Muscle layer of colon (tissue), 2 donors: ENCODE results near the gene BMP2K.
"Not testable (repeated sequence)": the region's sequence is repeated elsewhere in the genome, so short reads cannot be mapped to it uniquely, and the experiment has no call there.

Source experiments
- H3K27ac ChIP-seq: one replicate; pipeline ENCODE4 v1.7.0; 2013; ENCODE audit warnings: low read depth, mild to moderate bottlenecking, low read length, moderate library complexity
- H3K27me3 ChIP-seq, 2 donors: one replicate each; pipeline ENCODE4 v1.7.0; 2013; ENCODE audit warnings: low read length in 2 of 2, mild to moderate bottlenecking in 2 of 2; ENCODE audit not compliant: insufficient read depth in 2 of 2, control insufficient read depth in 1 of 2
- H3K36me3 ChIP-seq: one replicate; pipeline ENCODE4 v1.7.0; 2013; ENCODE audit warnings: mild to moderate bottlenecking, low read length; ENCODE audit not compliant: insufficient read depth
- H3K4me1 ChIP-seq: one replicate; pipeline ENCODE4 v1.7.0; 2013; ENCODE audit warnings: mild to moderate bottlenecking, low read length; ENCODE audit not compliant: insufficient read depth
- H3K4me3 ChIP-seq, 2 donors: one replicate each; pipeline ENCODE4 v1.7.0; 2013; ENCODE audit warnings: low read length in 2 of 2, low read depth in 1 of 2, mild to moderate bottlenecking in 1 of 2, moderate library complexity in 1 of 2
- H3K9ac ChIP-seq: one replicate; pipeline ENCODE4 v1.7.0; 2013; ENCODE audit warnings: low read length
- H3K9me3 ChIP-seq: one replicate; pipeline ENCODE4 v1.7.0; 2013; ENCODE audit warnings: mild to moderate bottlenecking, low read length
- donor health status: abdominal sarcoma.
- donor health status: Adenocarcinoma of cecum.

The BMP2K gene

GRCh38 chr4:78839676-78840075 lies 63.5 kb downstream of the BMP2K start:
- not testable (repeated sequence) for H3K36me3 ChIP-seq, H3K27me3 ChIP-seq, H3K9me3 ChIP-seq, H3K4me3 ChIP-seq, H3K9ac ChIP-seq, H3K4me1 ChIP-seq, H3K27ac ChIP-seq

GRCh38 chr4:78840286-78840685 lies 64.1 kb downstream of the BMP2K start:
- not testable (repeated sequence) for H3K36me3 ChIP-seq, H3K4me1 ChIP-seq, H3K9me3 ChIP-seq, H3K4me3 ChIP-seq, H3K27ac ChIP-seq, H3K9ac ChIP-seq, H3K27me3 ChIP-seq

- H3K4me3 ChIP-seq = no peak overlapping the region
- H3K4me1 ChIP-seq = no peaks in the 10 kb centered on the region
- no peaks in the 10 kb centered on the region for H3K27me3 ChIP-seq
- H3K9ac ChIP-seq = no peak overlapping the region
- H3K9me3 ChIP-seq = no peaks in the 10 kb centered on the region
- H3K27ac ChIP-seq = no peak overlapping the region
- H3K36me3 ChIP-seq = no peaks in the 10 kb centered on the region
Observed at GRCh38 chr4:78845472-78845871, 69.3 kb downstream of the BMP2K start.

GRCh38 chr4:78846258-78846657 lies 70.1 kb downstream of the BMP2K start:
- Histone ChIP-seq H3K4me1 (no peaks in the 10 kb centered on the region), H3K9me3 (no peaks in the 10 kb centered on the region), H3K27ac (no peak overlapping the region), H3K9ac (no peak overlapping the region), H3K36me3 (no peaks in the 10 kb centered on the region), H3K27me3 (no peaks in the 10 kb centered on the region), H3K4me3 (no peak overlapping the region)

GRCh38 chr4:78862314-78862737 lies 86.2 kb downstream of the BMP2K start:
- H3K27me3 ChIP-seq = no peaks in the 10 kb centered on the region
- no peak overlapping the region for H3K9ac ChIP-seq
- H3K4me3 ChIP-seq = no peak overlapping the region
- H3K27ac ChIP-seq = no peak overlapping the region
- H3K36me3 ChIP-seq = no peaks in the 10 kb centered on the region
- no peaks in the 10 kb centered on the region for H3K9me3 ChIP-seq
- H3K4me1 ChIP-seq = no peaks in the 10 kb centered on the region

GRCh38 chr4:78863254-78863869 lies 87.2 kb downstream of the BMP2K start:
- no peaks in the 10 kb centered on the region for H3K27me3 ChIP-seq
- H3K36me3 ChIP-seq = no peaks in the 10 kb centered on the region
- no peaks in the 10 kb centered on the region for H3K4me1 ChIP-seq
- H3K27ac ChIP-seq = no peak overlapping the region
- H3K9me3 ChIP-seq = no peaks in the 10 kb centered on the region
- no peak overlapping the region for H3K9ac ChIP-seq
- H3K4me3 ChIP-seq = no peak overlapping the region

GRCh38 chr4:78863991-78864390 lies 87.8 kb downstream of the BMP2K start:
- Histone ChIP-seq H3K4me3 (no peak overlapping the region), H3K9me3 (no peaks in the 10 kb centered on the region), H3K36me3 (no peaks in the 10 kb centered on the region), H3K9ac (no peak overlapping the region), H3K27me3 (no peaks in the 10 kb centered on the region), H3K27ac (no peak overlapping the region), H3K4me1 (no peaks in the 10 kb centered on the region)

- no peaks in the 10 kb centered on the region for H3K27me3 ChIP-seq
- no peaks in the 10 kb centered on the region for H3K9me3 ChIP-seq
- H3K4me3 ChIP-seq = no peak overlapping the region
- H3K36me3 ChIP-seq = no peaks in the 10 kb centered on the region
- H3K27ac ChIP-seq = no peak overlapping the region
- H3K4me1 ChIP-seq = no peaks in the 10 kb centered on the region
- H3K9ac ChIP-seq = no peak overlapping the region
Observed at GRCh38 chr4:78864405-78865024, 88.4 kb downstream of the BMP2K start.

- Histone ChIP-seq H3K27me3 (no peaks in the 10 kb centered on the region), H3K9ac (no peak overlapping the region), H3K36me3 (no peaks in the 10 kb centered on the region), H3K9me3 (no peaks in the 10 kb centered on the region), H3K4me3 (no peak overlapping the region), H3K27ac (no peak overlapping the region), H3K4me1 (no peaks in the 10 kb centered on the region)
Observed at GRCh38 chr4:78865451-78865850, 89.3 kb downstream of the BMP2K start.

- not testable (repeated sequence) for H3K9me3 ChIP-seq, H3K4me1 ChIP-seq
- H3K36me3 ChIP-seq = peaks cover 16% of the 10 kb centered on the region
Observed at GRCh38 chr4:78868712-78869111, 92.6 kb downstream of the BMP2K start.

GRCh38 chr4:78870056-78870455 lies 93.9 kb downstream of the BMP2K start:
- H3K4me3 ChIP-seq = no peak overlapping the region
- H3K9ac ChIP-seq = no peak overlapping the region
- H3K4me1 ChIP-seq = no peaks in the 10 kb centered on the region
- H3K36me3 ChIP-seq = peaks cover 17% of the 10 kb centered on the region
- no peaks in the 10 kb centered on the region for H3K27me3 ChIP-seq
- H3K27ac ChIP-seq = no peak overlapping the region
- H3K9me3 ChIP-seq = no peaks in the 10 kb centered on the region

More at GRCh38 chr4:78868712-78869111, 92.6 kb downstream of the BMP2K start:
- H3K9ac ChIP-seq, H3K27me3 ChIP-seq, H3K4me3 ChIP-seq, H3K27ac ChIP-seq: not testable (repeated sequence)
